NCI-H748 treated with DMSO at 0.1 percent for 48 hours (cell line): Measurements from ENCODE around the gene SLC36A4.
"Not testable (repeated sequence)": the region's sequence is repeated elsewhere in the genome, so short reads cannot be mapped to it uniquely, and the experiment has no call there.

Experiments used
- DNase-seq: peaks from one replicate; lab custom pipeline; 2025; lab: John Stamatoyannopoulos, UW

Gene SLC36A4

GRCh38 chr11:93197380-93198214, at the start of gene SLC36A4:
TSS of gene SLC36A4 (minus strand) at chr11:93197991. CDS start at chr11:93197832, 159 bp downstream.
- peak; percentile 71 for DNase-seq

- not testable (repeated sequence) for DNase-seq
These were observed 49.0 kb upstream of the SLC36A4 start for GRCh38 chr11:93246790-93247189.

GRCh38 chr11:93244018-93244417, 46.2 kb upstream of the SLC36A4 start:
- no peak for DNase-seq

DNA sequence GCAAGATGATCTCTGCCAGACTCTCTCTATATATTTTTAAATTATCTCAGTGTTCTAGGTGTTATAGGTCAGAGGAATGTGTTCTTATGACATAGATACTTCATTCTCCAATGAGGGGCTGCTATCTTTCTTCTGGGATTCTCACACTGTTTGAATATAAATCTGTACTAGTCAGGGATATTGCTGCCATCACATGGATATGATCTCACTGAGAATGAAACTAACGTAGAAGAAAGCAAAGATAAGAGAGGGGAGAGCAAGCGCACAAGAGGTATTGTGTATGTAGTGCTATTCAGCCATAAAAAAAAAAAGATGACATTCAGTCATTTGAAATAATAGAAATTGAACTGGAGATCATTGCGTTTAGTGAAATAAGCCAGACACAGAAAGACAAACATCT, 42.2 kb upstream of the SLC36A4 start:
- DNase-seq: no peak

DNA sequence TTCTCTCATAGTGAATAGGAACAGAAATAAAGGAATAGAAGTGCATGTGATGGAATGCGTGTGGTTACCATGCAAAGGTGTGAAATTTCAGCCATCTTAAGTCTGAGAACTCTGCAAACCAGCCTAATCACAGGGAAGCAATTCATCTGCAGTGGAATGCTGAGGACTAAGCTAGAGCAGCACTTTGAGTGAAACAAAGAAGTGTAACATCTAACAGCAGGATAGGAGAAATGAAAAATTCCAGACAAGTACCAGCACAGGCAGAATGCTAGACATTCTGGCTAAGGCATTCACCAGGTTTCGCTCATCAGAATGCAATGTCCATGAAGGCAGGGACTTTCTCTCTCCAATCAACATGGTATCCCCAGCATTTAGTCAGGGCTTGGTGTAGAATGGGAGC, 41.2 kb upstream of the SLC36A4 start:
- DNase-seq: no peak

GRCh38 chr11:93236741-93237675, 39.2 kb upstream of the SLC36A4 start:
- DNase-seq: no peak

GRCh38 chr11:93234602-93235207, 36.9 kb upstream of the SLC36A4 start:
- DNase-seq: peak; percentile 61

GRCh38 chr11:93229876-93230275, 32.1 kb upstream of the SLC36A4 start:
- DNase-seq: no peak

GRCh38 chr11:93225662-93226061, 27.9 kb upstream of the SLC36A4 start:
- peak; percentile 25 for DNase-seq

DNA sequence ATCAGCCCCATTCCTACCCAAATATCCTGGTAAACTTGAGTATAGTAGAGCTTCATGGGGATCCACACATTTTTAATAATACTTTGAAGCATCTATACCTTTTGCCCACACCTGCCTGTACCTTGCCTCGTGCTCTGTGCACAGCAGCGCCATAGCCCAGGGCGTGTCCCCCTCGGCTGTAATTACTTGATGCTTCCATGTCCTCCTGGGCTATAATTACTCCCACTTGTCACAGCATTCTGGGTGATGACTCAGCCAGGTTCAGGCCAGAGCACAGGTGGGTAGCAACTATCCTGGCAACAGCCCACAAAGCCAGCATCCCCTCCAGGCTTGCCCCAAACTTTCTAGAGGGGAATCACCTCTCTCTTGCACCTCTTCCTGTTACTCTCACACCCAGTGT, 23.7 kb upstream of the SLC36A4 start:
- peak; percentile 79 for DNase-seq

- no peak for DNase-seq
These were observed 22.3 kb upstream of the SLC36A4 start for GRCh38 chr11:93220078-93220477.

- no peak for DNase-seq
These were observed 21.6 kb upstream of the SLC36A4 start for GRCh38 chr11:93219440-93219839.

- DNase-seq: peak; percentile 97
These were observed 18.8 kb upstream of the SLC36A4 start for GRCh38 chr11:93216511-93217101.

DNA sequence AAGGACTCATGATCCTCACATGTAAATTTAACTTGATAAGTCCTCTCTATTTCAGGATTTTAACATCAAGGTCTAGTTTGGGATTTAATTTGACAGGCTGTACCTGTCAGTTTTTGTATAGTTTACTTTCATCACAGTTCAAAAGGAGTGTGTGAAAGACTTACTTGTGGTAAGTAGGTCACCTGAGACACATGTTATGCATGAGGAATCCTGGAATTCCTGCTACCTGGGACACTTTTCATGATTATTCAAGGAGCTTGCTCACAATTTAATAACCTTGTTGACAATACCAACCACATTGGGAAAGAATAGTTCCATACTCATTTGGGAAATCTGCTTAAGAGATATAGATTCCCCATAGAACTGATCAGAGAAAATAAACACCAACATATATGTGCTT, 15.8 kb upstream of the SLC36A4 start:
- DNase-seq: no peak

- DNase-seq: no peak
These were observed 14.3 kb upstream of the SLC36A4 start for GRCh38 chr11:93212094-93212493.

DNA sequence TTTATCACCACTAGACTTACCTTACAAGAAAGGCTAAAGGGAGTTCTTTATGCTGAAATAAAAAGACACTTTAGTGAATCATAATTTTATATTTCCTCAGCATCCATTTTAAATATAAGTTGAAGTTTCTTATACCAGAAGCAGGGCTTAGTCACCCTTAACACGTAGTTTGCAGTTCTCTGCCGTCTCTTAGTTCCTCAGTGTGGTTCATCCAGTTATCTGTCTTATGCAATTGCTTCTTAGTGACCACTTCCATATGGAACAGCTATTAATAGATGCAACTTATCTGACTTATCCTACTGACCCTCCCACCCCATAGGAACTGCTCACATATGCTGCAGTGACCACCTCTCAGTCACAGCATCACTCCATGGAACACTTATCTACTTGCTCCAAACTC, 11.7 kb upstream of the SLC36A4 start:
- DNase-seq: no peak

DNA sequence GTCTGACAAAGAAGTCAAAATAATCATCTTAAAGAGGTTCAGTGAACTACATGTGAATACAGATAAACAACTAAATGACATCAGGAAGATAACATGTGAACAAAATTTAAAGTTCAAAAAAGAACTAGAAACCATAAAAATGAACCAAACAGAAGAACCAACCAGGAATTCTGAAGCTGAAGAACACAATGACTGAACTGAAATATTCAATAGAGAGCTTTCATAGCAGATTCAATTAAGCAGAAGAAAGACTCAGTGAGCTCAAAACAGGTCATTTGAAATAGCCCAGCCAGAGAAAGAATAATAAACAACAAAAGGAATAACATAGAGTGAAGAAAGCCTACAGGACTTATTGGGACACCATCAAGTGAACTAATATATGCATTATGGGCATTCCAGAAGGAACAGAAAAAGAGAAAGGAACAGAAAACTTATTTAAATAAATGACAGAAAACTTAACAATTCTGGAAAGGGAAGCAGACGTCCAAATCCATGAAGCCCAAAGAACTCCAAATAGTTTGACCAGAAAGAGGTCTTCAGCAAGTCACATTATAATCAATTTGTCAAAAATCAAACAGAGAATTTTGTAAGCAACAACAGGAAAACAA, 11.0 kb upstream of the SLC36A4 start:
- no peak for DNase-seq

- DNase-seq: no peak
These were observed 1.8 kb upstream of the SLC36A4 start for GRCh38 chr11:93199616-93200015.

DNA sequence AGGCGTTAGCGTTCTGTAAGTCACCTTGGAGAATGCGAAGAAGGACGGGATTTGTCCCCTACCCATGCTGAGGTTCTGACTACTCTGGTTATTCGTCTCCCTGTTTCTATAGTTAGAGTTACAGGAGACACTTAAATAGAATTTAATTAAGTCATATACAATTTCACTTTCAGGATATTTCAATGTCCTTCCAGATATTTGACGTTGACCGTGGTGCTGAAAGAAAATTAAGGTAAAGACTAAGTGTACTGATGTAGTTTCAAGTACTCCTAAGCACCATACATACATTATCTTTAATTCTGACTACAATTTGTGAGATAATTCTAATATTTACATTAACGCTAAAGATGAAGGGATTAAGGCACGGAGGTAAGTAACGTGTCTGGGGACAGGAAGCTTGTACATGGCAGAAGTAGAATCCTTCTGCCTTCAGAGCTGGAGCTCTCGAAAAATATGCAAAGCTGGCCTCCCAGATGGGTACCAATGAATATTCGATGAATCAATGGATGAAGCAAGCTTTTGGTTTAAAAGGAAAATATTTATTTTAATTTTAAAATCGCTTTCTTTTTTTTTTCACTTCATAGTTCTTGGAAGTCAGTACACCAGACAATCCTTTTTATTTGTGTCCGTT, 539 bp upstream of the SLC36A4 start:
- no peak for DNase-seq

DNA sequence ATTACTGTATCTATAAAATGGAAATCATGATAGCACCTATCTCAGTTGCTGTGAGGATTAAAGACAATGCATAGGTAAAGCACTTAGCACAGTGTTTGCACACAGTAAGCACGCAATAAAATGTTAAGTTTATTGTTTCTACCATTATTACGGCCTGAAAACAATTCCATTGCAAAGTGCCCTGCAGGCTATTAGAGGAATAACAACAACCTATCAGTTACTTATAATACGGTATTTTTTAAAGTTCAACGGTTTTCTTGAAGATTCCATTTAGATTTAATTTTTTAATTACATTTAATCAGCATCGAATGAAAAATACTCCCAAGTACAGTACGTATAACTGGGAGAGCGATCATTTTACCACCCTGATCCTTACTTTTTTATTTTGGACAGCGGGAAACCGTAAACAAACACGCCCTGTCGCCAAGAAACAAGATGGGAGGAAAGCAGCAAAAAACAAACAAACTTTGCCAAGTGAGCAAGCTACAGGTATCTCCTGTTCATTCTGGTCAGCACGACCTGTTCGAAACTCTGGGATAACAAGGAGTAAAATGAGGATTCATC, 893 bp downstream of the SLC36A4 start:
- peak; percentile 74 for DNase-seq
